ENCODE data around the gene WFIKKN1.

DNA sequence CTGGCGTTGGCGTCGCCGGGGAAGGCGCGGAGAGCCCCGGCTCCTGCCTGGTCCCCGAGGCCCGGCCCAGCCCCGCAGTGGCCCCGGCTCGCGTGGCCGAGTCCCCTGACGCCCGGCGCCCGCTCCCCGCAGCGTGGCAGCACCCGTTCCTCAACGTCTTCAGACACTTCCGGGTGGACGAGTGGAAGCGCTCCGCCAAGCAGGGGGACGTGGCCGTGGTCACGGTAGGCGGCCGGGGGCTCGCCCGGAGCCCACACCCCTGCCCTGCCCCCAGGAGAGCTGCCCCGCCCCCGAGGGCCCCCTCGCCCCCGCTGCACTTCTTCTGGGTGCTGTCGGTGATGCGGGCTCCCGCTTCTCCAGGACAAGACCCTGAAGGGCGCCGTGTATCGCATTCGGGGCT, 18.8 kb downstream of the WFIKKN1 start:
- no peak for TF ChIP-seq POLR2A (IDR thresholded peaks at IDR 0.05)
- TF ChIP-seq, protein P1, sequence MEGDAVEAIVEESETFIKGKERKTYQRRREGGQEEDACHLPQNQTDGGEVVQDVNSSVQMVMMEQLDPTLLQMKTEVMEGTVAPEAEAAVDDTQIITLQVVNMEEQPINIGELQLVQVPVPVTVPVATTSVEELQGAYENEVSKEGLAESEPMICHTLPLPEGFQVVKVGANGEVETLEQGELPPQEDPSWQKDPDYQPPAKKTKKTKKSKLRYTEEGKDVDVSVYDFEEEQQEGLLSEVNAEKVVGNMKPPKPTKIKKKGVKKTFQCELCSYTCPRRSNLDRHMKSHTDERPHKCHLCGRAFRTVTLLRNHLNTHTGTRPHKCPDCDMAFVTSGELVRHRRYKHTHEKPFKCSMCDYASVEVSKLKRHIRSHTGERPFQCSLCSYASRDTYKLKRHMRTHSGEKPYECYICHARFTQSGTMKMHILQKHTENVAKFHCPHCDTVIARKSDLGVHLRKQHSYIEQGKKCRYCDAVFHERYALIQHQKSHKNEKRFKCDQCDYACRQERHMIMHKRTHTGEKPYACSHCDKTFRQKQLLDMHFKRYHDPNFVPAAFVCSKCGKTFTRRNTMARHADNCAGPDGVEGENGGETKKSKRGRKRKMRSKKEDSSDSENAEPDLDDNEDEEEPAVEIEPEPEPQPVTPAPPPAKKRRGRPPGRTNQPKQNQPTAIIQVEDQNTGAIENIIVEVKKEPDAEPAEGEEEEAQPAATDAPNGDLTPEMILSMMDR (IDR thresholded peaks at IDR 0.05): no peak
